Measurements from ENCODE around the gene ASGR1.
"Not testable (repeated sequence)": the region's sequence is repeated elsewhere in the genome, so short reads cannot be mapped to it uniquely, and the experiment has no call there.

- not testable (repeated sequence) for TF ChIP-seq CTCF, POLR2A (IDR thresholded peaks at IDR 0.05)
These were observed 2.9 kb upstream of the ASGR1 start for GRCh38 chr17:7182101-7182500.
